NOMO-1 (cell line): ENCODE data around the gene FILIP1L.
A peak's percentile ranks its signal among the peaks of the same experiment; 100 is the strongest.

Experiments used
- DNase-seq, 2 experiments: peaks; one replicate each; lab custom pipeline; 2025; ENCODE audit not compliant: unreplicated experiment in 2 of 2; lab: John Stamatoyannopoulos, UW

The FILIP1L gene

DNA sequence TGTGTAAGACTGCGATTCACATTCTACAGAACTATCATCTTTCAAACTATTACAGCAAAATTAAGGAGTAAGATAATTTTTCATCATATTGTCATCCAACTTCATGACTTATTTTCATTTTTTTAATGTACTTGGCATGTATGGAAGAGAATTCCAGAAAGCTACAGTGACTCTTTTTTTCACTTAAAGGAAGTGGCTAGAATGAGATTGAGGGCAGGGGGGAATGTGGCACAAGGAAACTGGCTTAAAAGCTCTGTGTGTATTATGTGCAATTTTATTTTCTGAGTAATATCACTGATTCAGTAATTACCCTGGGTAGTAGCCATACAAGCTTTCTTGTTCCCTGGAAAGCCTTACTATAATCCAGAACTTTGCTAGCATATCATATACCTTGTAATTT lies 94.6 kb downstream of the FILIP1L start:
- no peak for DNase-seq

DNA sequence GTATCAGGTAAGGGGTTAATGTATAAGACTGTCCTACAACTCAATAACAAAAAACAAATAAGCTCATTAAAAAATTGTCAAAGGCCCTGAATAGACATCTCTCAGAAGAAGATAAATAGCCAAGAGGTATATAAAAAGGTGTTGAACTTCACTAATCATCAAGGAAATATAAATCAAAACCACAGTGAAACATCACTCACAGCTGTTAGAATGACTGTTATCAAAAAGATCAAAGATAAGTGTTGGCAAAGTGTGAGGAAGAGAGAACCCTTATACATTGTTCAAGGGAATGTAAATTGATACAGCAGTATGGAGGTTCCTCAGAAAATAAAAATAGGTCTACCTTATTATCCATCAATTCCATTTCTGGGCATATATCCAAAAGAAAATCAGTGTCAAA lies 95.5 kb downstream of the FILIP1L start:
- DNase-seq, result no peak

DNA sequence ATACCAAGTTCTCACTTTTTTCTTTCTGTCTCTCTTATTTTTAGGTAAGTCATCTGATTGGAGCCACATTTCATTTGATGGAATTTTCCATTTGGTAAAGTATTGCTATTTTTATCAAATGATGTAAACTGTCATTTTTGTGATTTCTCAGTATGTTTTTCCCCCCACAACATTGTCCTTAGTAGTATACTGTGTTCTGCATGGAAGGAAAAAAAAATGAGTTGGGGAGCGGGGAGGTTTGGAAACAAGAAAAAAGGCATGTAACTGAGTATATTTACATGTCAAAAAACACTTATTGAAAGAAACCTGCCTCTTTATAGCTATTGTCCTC lies 104.2 kb downstream of the FILIP1L start:
- no peak for DNase-seq

DNA sequence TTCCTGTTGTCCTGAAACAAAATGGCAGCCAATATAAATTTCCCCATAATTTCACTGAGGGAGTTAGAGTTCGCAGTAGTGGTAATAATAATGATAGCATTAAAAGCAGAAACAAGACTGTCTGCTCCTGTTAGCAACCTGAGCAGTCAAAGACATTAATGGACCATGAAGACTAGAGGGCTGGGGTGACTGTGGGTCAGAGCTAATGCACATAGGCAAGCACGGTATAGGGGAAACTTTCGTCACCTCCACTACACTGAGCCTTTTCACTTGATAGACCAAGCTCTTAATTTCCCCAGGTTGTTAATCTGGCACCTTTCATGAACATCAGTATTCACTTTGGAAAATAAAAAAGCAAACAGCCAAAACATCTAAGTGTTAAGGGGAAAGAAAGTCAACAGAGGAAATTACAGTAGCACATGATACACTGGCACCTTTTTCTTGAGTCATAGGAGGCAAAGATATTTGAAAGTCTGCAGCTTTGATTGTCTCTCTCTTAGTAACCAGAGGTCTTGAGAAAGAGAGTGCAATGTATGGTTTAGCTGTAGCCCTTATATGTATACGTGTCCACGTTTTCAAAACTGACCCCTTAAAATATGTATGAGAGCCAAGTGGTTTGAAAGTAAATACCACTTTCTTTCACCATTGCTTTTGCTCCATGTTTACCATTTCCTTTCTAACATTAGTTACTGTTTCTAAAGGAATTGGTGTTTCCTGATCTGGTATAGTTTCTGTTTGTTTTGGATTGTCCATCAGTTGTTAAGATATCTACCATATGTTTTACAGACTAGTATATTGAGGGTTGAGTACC lies 104.8 kb downstream of the FILIP1L start:
- no peak for DNase-seq

DNA sequence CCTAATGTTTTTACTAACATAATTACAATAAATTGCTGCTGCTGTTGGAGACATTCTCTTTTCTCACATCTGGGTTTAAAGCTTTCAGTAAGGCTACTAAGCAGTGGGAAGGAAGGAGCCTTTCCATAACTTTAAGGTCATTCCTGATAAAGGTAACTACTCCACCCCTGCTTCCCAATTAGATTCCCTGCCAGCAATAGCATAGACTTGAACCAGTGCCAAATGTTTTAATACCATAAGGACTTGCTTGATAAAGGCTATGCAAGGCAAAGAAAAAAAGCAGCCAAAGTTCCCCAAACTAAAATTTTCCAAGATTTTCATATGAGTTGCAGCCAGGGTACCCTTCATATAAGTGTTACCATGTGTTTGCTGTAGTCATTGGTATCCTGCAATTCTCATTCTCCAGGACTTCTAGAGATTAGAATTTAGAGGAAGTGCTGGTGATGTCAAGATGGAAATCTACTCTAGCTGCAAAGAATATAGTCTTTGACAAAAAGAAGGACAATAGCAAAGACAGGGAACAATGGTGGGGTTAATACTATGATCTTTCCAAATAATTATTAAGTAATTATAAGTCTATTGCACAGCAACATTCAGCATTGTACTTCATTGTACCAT lies 106.1 kb downstream of the FILIP1L start:
- no peak for DNase-seq

DNA sequence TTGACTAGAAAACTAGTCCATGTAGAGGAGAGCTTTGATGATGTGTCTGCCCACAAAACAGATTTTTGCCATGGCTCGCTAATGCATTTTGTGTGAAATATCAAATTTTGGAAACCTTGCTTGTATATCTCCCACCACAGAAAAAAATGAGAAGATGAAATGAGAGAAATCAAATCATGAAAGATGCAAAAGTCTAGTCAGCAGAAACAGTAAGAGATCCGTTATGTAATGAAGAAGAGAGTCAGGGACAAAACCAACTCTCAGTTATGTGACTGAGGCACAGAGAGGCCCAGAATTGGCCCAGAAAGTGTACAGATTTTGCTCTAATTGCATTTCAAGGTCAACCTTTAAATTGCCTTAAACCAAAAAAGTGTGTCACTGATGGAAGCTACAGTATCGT lies 107.0 kb downstream of the FILIP1L start:
- DNase-seq, result no peak

DNA sequence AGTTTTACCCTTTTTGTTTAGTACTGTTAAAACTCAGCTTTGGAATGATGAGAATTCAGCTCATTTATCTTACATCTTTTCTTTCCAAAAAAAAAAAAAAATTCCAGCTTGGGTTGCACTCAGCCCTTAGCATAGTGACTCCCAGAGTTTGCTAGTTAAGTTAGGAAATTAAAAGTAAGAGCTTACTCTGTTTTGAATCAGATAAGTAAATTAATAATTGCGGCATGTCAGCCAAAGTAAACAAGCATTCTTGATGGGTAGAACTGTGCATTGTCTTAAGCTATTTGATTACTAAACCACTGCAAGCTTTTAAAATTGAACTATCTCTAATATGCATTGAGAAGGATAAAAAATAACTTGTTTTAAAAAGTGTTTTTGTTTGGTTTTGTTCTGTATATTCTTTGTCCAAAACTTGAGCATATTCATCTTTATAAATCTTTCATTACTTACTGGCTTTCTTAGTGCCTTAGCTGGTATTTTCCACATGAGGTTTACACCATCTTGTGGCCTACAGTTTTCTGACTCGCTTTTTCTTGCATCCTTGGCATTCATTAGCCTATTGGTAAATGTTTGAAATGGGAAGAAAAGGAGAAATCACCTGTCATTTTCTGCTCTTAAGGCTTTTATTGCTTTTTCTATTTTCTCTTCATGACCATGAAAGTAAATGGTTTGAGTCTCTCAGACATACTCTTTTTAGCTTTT lies 107.6 kb downstream of the FILIP1L start:
- no peak for DNase-seq

DNA sequence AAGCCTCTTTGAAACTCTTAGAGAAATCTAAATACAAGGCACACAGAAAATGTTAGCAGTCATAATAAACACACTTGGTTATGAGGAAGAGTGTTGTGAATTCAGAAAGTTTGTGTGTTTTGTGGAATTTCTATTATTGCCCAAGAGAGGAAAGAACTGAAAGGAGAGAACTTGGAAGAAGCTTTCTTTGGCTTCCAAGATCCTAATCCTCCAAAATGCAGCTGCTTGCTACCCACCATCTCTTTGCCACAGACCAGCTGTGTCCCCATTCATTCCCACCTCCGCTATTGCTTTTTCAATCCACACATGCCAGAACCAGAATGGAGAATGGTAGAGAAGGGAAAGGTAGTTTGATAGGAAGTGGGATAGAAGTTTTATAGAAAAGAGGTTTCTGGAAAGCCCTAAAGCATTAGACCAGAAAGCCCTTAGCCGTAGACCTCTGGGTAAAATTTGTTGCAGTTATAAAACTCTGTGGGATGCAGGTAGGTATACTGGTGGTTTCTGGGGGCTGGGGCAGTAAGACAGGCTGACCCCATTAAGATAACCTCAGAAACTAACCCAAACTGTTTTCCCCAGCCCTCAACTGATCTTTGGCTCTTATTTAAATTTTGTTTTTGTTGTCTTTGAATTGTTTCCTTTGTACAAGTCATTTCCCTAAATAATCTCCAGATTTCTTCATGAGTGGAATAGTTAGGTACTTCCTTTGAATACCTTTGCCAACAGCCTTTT lies 108.5 kb downstream of the FILIP1L start:
- DNase-seq, result no peak

DNA sequence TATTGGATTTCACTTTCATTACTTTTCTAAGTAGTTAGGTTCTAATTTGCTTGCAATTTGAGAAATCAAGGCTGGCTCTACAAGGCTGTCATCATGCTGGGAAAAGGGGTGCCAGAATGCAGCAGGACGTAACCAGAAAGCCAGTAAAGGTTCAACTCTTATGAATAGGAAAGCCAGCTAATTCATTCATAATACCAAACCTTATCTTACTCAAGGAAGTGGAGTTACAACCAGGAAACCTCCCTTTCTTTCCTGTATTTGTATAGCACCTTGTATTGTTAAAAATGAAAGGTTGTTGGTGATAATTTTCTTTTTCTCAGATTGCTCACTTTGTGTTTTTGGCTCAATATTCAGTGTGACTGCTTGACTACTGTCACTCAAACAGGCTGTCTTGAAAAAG lies 109.4 kb downstream of the FILIP1L start:
- DNase-seq, result no peak

DNA sequence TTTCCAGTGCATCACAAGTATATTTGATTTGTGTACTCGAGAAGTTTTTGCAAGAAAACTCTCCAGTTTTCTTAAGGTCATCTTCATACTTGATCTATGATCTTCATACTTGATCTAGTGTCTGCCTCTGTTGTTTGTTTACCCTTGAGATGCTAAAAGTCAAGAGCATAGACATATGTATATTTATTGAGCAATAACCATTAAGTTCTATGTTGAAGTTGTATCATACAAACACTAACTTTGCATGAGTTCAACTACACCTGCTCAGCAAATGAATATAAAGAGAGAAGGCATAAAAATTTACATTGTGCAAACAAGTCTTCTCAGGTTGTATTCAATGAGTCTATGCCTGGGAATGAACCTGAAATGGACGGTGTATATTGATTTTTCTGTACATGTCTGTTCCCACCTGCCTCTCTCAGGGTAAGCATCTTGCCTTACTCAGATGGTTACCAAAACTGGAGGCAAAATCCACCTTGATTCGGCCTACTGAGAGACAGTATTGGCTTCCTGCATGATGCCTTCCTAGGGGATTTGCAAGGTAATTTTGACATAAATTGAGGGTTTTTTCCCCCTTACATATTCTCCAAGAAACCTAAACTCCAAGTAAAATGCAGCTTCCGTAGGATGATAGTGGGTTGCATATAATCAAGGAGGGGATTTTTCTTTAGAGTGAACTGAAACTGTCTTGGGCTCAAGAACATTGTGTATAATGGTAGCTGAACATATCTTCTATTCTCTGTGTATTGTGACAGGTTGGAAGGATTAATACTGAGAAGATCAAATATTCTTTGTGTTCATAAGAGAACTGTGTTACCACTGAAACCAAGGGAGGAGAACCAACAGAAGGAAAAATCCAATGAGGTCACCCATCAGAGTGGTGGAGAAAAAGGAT lies 110.4 kb downstream of the FILIP1L start:
- DNase-seq, result no peak

DNA sequence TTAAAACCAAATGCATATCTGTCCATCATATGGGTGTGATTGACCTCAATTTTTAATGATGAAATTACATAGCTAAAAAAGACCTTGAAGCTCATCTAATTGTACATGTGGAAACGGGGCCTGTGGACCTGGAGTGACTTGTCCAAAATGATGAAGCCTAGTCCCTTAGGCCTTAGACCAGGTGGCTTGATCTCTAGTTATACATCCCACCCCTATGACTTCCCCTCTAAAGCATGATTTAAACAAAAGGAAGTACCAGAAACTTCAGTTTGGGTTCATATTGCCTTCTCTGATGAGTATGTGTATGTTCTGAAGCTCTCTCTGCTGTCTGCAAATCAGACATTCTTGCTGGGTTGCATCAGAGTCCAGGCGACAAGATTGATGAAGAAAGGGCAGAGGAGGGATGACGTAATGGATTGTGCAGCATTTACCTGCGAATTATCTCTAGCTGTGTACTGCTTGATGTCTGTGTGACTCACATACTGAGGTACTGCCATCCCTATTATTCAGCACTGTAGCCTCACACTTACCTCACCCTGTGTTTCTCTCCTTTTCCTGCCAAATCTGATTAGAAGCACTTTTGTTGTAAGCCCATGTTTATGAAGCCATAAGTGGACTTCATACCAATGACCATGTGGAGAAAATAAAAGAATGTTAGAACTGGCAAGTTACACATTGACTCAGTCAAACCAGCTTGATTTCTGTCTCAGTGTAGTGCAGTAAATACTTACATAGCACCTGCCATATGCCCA lies 111.5 kb downstream of the FILIP1L start:
- peak in 1 of 2 experiments; percentile 20 for DNase-seq

DNA sequence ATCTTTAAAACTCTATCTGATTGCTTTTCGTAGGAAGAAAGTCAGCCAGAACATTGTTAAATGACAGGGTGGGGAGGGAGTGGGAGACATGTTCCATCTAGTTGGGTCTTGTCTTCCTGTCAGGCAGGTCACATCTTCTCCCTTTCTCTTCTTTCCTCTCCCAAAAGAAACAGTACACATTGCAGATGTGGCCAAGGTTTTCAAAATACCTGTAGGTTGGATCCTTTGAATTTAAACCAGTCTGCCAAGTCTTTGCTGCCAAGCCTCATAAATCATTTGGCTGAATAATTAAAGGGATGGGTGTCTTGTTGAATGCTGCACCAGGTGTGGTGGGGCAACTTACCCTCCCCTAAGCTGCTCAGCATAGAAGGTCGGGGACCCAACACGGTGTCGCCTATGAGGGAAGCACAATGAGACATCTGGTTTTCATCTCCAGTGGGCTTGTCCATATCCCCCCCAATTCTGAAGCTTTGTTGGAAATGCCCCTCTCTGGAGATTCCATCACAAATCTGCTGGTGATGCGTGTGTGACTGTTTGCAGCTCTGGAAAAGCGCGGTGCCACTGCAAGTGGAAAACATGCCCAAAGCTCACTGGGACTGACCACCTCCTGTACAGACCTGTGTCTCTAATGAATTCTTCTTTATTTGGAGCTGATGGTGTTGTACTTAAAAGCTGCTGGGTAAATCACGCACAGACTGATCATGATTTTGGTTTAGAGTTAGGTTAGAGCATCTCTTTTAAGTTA lies 112.6 kb downstream of the FILIP1L start:
- no peak for DNase-seq

DNA sequence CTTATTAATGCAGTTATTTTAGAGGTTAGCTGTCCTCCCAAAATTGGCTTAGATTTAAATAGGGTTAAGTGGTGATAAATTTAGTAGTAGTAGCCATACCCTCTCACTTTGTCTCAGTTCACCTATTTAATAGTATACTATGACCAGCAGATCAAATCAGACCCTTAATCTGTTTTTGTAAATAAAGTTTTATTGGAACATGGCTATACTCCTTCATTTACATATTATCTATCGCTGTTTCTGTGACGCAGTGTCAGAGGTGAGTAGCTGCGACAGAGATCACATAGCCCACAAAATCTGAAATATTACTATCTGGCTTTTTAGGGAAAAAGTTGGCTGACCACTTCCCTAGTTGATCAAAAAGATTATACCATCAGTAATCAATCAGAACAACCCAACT lies 113.2 kb downstream of the FILIP1L start:
- DNase-seq, result no peak

DNA sequence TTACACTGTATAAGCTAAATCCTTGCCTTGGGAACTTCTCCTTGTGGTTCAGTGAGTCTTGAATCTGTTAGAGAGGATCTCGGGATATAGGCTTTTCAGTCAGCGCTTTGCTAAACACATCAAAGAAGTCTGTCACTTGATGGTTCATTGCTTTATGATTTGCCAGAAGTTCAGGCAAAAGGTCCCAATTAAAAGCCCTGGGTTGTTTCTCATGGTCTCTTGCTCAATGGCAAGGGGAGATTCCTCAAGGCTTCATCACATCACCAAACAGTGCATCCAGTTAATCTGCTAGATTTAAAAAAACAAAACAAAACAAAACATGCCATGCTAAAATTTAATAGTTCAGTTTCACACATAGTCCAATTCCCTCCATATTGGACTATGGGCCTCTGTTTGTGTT lies 114.8 kb downstream of the FILIP1L start:
- no peak for DNase-seq

DNA sequence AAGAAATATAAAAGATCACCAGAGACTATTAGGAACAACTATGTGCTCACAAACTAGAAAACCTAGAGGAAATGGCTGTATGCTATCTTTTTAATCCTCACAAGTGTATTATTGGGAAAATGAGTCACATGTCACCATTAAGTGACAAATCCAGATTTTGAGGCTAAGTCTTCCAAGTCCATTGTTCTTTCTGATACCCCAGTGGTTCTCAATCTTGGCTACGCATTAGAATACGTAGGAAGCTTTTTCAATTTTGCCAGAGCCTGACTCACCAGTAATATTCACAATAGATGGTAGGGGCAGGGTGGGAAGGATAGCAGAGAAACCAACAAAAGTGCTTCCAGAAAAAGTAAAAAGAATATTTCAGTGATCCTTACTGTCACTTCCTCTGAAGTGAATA lies 117.0 kb downstream of the FILIP1L start:
- no peak for DNase-seq

DNA sequence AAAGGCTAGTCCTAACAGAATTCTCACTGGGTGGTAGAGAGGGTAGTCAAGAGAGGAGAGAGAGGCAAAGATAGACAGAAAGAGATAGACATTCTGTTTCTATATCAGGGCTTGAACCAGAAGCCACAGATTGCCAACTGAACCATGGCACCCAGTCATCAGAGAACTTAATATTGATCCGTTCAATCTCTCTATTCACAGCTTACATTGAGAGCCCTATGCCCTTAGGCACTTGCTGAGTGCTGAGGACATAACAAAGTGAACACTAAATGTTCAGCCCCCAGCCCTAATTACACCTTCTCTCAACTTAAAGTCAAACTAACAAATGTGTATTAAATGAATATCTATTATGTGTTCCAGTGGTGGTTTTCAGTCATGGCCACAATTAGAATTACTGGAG lies 124.1 kb downstream of the FILIP1L start:
- DNase-seq, result no peak

DNA sequence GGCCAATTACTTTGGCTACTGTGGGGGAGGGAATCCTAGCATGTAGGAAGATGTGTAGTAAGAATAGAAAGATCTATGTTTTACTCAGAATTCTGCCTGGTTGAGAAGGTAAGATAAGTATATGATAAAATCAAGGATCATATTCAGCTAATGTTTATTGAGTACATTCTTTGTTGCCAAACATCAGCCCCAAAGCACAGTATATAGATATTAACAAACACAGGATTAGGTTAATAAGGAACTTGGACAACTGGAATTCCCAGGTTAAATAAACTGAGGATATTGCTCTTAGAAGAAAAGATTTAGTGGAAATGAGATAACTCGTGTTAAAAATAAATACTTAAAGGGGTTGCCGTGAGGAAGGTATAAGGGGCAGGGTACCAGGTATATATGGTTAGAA lies 129.6 kb downstream of the FILIP1L start:
- no peak for DNase-seq

DNA sequence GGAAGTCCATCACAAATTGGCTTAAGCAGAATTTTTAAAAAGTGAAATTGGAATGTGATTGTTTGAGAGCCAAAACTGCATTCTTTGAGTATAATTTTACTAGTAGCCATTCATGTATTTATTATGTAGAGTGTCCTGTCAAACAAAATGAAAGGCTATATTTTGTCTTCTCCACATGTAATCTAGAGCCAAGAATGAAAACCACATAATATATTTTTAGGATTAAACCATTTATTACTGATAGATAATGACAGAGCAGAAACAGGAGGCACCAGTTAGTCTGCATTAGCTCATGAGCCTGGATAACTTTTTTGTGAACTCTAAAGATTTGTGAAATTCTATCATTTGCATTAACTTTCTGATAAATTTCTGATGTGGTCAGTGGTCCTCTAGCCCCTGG lies 130.2 kb downstream of the FILIP1L start:
- DNase-seq, result no peak

DNA sequence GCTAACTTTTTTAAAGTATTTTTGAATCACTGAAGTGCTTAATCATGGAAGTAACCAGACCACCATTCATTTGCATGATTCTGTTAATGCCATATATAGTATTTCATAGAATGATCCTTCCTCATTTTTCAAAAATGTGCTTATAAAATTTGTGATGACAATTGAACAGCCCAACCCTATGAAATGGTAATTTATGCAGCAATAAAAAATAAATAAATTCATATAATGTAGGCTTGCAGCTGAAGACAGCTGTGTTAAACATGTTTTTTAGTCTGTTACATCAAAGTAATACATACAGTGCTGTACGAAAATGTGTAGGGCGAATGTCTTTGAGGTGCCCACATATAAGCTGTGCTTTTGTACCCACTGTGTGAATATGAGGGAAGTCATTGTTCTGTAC lies 131.7 kb downstream of the FILIP1L start:
- DNase-seq, result no peak
